GM12891 (cell line): ENCODE results near the gene PDE6C.

Source experiments
- POLR2A ChIP-seq: IDR thresholded peaks from 2 replicates; pipeline ENCODE4 v1.6.1; 2011; ENCODE audit warnings: low read depth, low read length, control low read depth
- POLR2AphosphoS5 ChIP-seq: IDR thresholded peaks from 2 replicates; pipeline ENCODE4 v1.6.1; 2011; ENCODE audit warnings: low read depth, low read length, control low read depth

- no peak for TF ChIP-seq POLR2A
- no peak for TF ChIP-seq POLR2AphosphoS5
Measured at GRCh38 chr10:93567277-93568104, 44.8 kb upstream of the PDE6C start.
